BLaER1 (cell line): Measurements from ENCODE around the gene NOL4L.

Experiments used
- H3K27ac ChIP-seq: shearing (Covaris generic); formaldehyde crosslinking; 2 replicates; pipeline ENCODE4 v1.8.1; 2022
- H3K27me3 ChIP-seq: shearing (Covaris generic); formaldehyde crosslinking; 2 replicates; pipeline ENCODE4 v1.8.1; 2022
- H3K36me3 ChIP-seq: shearing (Covaris generic); formaldehyde crosslinking; 2 replicates; pipeline ENCODE4 v1.8.1; 2022
- H3K4me1 ChIP-seq: shearing (Covaris generic); formaldehyde crosslinking; 2 replicates; pipeline ENCODE4 v1.8.1; 2022
- H3K4me2 ChIP-seq: shearing (Covaris generic); formaldehyde crosslinking; 2 replicates; pipeline ENCODE4 v1.8.1; 2022
- H3K4me3 ChIP-seq: shearing (Covaris generic); formaldehyde crosslinking; 2 replicates; pipeline ENCODE4 v1.8.1; 2022
- H3K9ac ChIP-seq: shearing (Covaris generic); formaldehyde crosslinking; 2 replicates; pipeline ENCODE4 v1.8.1; 2022
- H3K9me3 ChIP-seq: shearing (Covaris generic); formaldehyde crosslinking; 2 replicates; pipeline ENCODE4 v1.8.1; 2022
- H4K20me1 ChIP-seq: shearing (Covaris generic); formaldehyde crosslinking; 2 replicates; pipeline ENCODE4 v1.8.1; 2022
- Cebpa-rat ChIP-seq: shearing (Covaris generic); IDR thresholded peaks from 2 replicates; pipeline ENCODE4 v1.8.1; 2022

The NOL4L gene

GRCh38 chr20:32570401-32571190 is 14.5 kb downstream of the NOL4L start:
- no peaks in the 10 kb centered on the region for H3K27me3 ChIP-seq
- peak overlapping the region; percentile 33 for H3K4me2 ChIP-seq
- no peak overlapping the region for H3K4me3 ChIP-seq
- peaks cover 100% of the 10 kb centered on the region for H4K20me1 ChIP-seq
- H3K4me1 ChIP-seq: peaks cover 81% of the 10 kb centered on the region
- no peaks in the 10 kb centered on the region for H3K9me3 ChIP-seq
- H3K36me3 ChIP-seq: no peaks in the 10 kb centered on the region
- no peak for TF ChIP-seq Cebpa-rat
- no peak overlapping the region for H3K9ac ChIP-seq
- H3K27ac ChIP-seq: no peak overlapping the region

GRCh38 chr20:32569380-32570305 is 15.5 kb downstream of the NOL4L start:
- Histone ChIP-seq H3K36me3 (no peaks in the 10 kb centered on the region), H4K20me1 (peaks cover 100% of the 10 kb centered on the region), H3K27ac (no peak overlapping the region), H3K9ac (no peak overlapping the region), H3K4me3 (no peak overlapping the region), H3K27me3 (no peaks in the 10 kb centered on the region), H3K4me2 (peak overlapping the region; percentile 33; the same call in 1 of the 2 replicates), H3K9me3 (no peaks in the 10 kb centered on the region), H3K4me1 (peaks cover 71% of the 10 kb centered on the region)
- TF ChIP-seq Cebpa-rat: no peak

GRCh38 chr20:32569018-32569379 is 16.1 kb downstream of the NOL4L start:
- no peak overlapping the region for H3K27ac ChIP-seq
- H3K4me1 ChIP-seq: peaks cover 65% of the 10 kb centered on the region
- H3K36me3 ChIP-seq: no peaks in the 10 kb centered on the region
- peaks cover 100% of the 10 kb centered on the region for H4K20me1 ChIP-seq
- TF ChIP-seq Cebpa-rat: no peak
- H3K4me3 ChIP-seq: no peak overlapping the region
- no peaks in the 10 kb centered on the region for H3K9me3 ChIP-seq
- H3K9ac ChIP-seq: no peak overlapping the region
- no peak overlapping the region for H3K4me2 ChIP-seq
- no peaks in the 10 kb centered on the region for H3K27me3 ChIP-seq

- no peak overlapping the region for H3K4me3 ChIP-seq
These were observed 17.6 kb downstream of the NOL4L start for GRCh38 chr20:32567384-32568178.

GRCh38 chr20:32566379-32567374 is 18.5 kb downstream of the NOL4L start:
- Histone ChIP-seq H4K20me1 (peaks cover 95% of the 10 kb centered on the region), H3K4me3 (no peak overlapping the region), H3K9ac (no peak overlapping the region), H3K4me1 (peaks cover 70% of the 10 kb centered on the region), H3K4me2 (peak overlapping the region; percentile 16), H3K36me3 (no peaks in the 10 kb centered on the region), H3K27ac (peak overlapping the region; percentile 27; the same call in 1 of the 2 replicates), H3K9me3 (no peaks in the 10 kb centered on the region), H3K27me3 (no peaks in the 10 kb centered on the region)
- no peak for TF ChIP-seq Cebpa-rat

More at GRCh38 chr20:32567384-32568178, 17.6 kb downstream of the NOL4L start:
- Histone ChIP-seq H3K9ac (no peak overlapping the region), H3K36me3 (no peaks in the 10 kb centered on the region), H3K27ac (peak overlapping the region; percentile 27; the same call in 1 of the 2 replicates), H4K20me1 (peaks cover 95% of the 10 kb centered on the region), H3K9me3 (no peaks in the 10 kb centered on the region), H3K27me3 (no peaks in the 10 kb centered on the region), H3K4me2 (peak overlapping the region; percentile 16), H3K4me1 (peaks cover 64% of the 10 kb centered on the region)
- no peak for TF ChIP-seq Cebpa-rat

GRCh38 chr20:32565735-32566032 is 19.4 kb downstream of the NOL4L start:
- peaks cover 95% of the 10 kb centered on the region for H4K20me1 ChIP-seq
- no peak for TF ChIP-seq Cebpa-rat

GRCh38 chr20:32564921-32565734 is 20.0 kb downstream of the NOL4L start:
- no peak overlapping the region for H3K27ac ChIP-seq
- no peak overlapping the region for H3K4me3 ChIP-seq
- peaks cover 70% of the 10 kb centered on the region for H3K4me1 ChIP-seq
- no peaks in the 10 kb centered on the region for H3K9me3 ChIP-seq
- TF ChIP-seq Cebpa-rat: no peak
- no peak overlapping the region for H3K4me2 ChIP-seq
- no peaks in the 10 kb centered on the region for H3K27me3 ChIP-seq
- peaks cover 95% of the 10 kb centered on the region for H4K20me1 ChIP-seq
- no peak overlapping the region for H3K9ac ChIP-seq
- H3K36me3 ChIP-seq: no peaks in the 10 kb centered on the region

More at GRCh38 chr20:32565735-32566032, 19.4 kb downstream of the NOL4L start:
- Histone ChIP-seq H3K4me1 (peaks cover 70% of the 10 kb centered on the region), H3K4me3 (no peak overlapping the region), H3K9ac (no peak overlapping the region), H3K27ac (no peak overlapping the region), H3K27me3 (no peaks in the 10 kb centered on the region), H3K9me3 (no peaks in the 10 kb centered on the region), H3K36me3 (no peaks in the 10 kb centered on the region), H3K4me2 (no peak overlapping the region)

GRCh38 chr20:32564440-32564839 is 20.7 kb downstream of the NOL4L start:
- Histone ChIP-seq H4K20me1 (peaks cover 95% of the 10 kb centered on the region), H3K4me2 (no peak overlapping the region), H3K27me3 (no peaks in the 10 kb centered on the region), H3K4me1 (peaks cover 70% of the 10 kb centered on the region), H3K4me3 (no peak overlapping the region), H3K9ac (no peak overlapping the region), H3K27ac (no peak overlapping the region), H3K36me3 (no peaks in the 10 kb centered on the region), H3K9me3 (no peaks in the 10 kb centered on the region)
- no peak for TF ChIP-seq Cebpa-rat
